OCI-LY1 (cell line): ENCODE data around the gene SLC29A2.
"Not testable (repeated sequence)": the region's sequence is repeated elsewhere in the genome, so short reads cannot be mapped to it uniquely, and the experiment has no call there.

ENCODE experiments used
- EZH2 ChIP-seq: fragments of 200-600 bp; sonication (generic), shearing (Covaris generic); IDR thresholded peaks from 2 replicates; pipeline ENCODE4 v1.8.0; 2017; ENCODE audit warnings: borderline replicate concordance, mixed run types, mild to moderate bottlenecking, antibody characterized with exemption, low read length, moderate library complexity, mixed read lengths
- TF ChIP-seq, protein P1 (sequence below): fragments of 200-600 bp; sonication (generic), shearing (Covaris generic); IDR thresholded peaks from 2 replicates; pipeline ENCODE4 v1.5.1; 2017; ENCODE audit warnings: mild to moderate bottlenecking, antibody characterized with exemption, low read length, moderate library complexity, mixed read lengths

- TF ChIP-seq, protein P1, sequence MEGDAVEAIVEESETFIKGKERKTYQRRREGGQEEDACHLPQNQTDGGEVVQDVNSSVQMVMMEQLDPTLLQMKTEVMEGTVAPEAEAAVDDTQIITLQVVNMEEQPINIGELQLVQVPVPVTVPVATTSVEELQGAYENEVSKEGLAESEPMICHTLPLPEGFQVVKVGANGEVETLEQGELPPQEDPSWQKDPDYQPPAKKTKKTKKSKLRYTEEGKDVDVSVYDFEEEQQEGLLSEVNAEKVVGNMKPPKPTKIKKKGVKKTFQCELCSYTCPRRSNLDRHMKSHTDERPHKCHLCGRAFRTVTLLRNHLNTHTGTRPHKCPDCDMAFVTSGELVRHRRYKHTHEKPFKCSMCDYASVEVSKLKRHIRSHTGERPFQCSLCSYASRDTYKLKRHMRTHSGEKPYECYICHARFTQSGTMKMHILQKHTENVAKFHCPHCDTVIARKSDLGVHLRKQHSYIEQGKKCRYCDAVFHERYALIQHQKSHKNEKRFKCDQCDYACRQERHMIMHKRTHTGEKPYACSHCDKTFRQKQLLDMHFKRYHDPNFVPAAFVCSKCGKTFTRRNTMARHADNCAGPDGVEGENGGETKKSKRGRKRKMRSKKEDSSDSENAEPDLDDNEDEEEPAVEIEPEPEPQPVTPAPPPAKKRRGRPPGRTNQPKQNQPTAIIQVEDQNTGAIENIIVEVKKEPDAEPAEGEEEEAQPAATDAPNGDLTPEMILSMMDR, result not testable (repeated sequence)
- TF ChIP-seq EZH2, result not testable (repeated sequence)
Measured at GRCh38 chr11:66373690-66374287, 2.2 kb upstream of the SLC29A2 start.
